GM18519 (cell line): ENCODE data around the gene ENDOV.

Experiments
- ATAC-seq: cut with Tn5 transposase; IDR thresholded peaks from one replicate; pipeline ENCODE4 v1.9.1; 2021; ENCODE audit warnings: mild to moderate bottlenecking, moderate library complexity; ENCODE audit not compliant: unreplicated experiment, low FRiP score

ENDOV gene

DNA sequence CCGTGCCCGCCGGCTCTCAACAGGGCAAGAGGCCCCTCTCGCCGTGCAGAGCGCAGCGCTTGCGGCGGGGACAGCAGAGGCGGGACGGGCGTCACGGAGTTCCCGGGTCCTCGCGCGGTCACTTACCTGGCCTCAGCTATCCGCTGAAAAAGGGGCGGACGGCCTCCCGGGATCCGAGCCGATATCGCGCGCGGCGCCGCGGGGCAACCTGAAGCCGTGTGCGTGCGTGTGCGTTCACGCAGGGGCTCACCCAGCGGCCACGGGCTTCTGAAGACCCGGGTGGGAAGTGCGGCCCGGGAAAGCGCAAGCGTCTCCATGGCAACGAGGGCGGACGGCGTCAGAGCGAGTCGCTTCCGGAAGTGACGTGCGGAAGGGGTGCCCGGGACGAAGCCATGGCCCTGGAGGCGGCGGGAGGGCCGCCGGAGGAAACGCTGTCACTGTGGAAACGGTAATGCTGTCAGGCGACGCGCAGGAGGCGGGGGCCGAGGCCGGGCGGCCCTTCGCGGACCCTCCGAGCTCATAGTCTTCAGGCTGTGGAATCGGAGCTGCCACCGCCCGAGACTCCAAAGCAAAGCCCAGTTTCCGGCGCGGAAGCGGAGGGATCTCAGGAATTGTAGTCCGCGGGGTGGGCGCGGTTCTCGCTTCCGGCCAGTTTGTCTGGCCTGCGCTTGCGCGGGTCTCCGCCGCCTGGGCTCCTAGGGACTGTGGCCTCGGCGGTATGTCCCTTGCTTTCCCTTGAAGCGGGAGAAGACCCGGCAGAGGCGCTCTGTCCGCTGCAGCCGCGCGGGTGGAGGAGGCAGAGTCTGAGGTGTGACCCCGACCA, at the start of gene ENDOV:
TSS of gene ENDOV (plus strand) at position 365 of the 823 bp plus-strand sequence. CDS start at position 393, 28 bp downstream.
- ATAC-seq: peak; percentile 78

DNA sequence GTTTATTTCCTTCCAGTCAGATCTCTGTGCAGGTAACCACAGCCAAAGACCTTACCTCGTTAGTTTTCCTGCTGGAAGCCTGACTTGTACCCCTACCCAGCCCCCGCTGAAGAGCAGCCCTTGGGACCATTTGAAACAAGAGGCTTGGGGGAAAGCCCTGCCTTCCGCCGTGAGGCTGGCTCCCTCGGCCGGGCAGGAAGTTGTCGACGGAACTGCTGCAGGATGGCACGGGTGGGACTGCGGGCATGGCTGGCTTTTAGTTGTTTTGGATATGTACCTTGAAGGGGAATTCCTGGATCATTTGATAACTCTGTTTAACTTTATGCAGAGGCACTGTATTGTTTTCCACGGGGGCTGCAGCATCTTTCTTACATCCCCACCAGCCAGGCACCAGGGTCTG, 49.0 kb upstream of the ENDOV start:
- no peak for ATAC-seq

DNA sequence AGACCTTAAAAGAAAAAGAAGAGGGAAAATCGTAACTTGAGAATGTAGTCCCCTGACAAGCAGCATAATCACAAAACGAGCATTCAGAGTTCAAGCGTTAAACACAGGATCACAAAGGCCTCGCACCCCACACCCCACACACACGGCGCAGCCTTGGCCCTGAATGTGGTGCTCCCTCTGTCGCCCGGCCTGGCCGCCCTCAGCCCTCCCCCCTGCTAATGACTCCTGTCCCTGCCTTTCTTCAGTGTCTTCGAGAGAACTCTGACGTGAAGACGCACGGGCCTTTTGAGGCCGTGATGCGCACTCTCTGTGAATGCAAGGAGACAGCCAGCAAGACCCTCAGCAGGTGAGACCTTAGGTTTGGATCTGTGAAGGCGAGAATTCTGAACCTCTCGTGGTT, 47.5 kb upstream of the ENDOV start:
- no peak for ATAC-seq

DNA sequence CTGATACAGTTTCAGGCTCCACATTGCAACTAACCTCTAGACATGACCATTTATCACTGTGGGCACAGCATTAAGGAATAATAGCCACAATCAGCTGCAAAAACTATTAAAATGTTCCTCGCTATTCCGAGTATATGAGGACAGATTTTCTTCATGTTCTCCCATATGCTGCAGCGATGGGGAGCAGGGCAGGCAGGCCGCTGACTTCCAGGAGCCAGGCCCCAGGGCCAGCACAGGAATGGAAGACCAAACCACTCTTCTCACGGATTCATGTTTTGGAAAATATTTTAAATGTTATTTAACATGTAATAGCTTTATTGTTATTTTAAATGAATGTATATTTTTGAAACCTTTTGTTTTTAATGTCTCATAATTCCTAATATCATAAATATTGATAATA, 43.8 kb upstream of the ENDOV start:
- no peak for ATAC-seq

DNA sequence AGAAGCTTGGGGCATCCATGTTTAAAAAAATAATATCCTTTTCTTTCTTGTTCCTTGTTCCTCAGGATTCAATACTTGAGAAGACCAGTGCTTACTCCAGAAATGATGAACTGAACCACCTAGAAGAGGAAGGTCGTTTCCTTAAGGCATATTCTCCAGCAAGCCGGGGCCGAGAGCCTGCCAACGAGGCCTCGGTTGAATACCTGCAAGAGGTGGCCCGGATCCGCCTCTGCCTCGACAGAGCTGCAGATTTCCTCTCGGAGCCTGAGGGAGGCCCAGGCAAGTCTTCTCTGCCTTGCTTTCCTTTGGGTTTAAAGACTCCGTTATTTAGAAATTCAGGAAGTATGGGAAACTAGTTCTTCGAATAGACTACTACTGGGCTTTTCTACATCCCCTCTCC, 42.5 kb upstream of the ENDOV start:
- no peak for ATAC-seq

DNA sequence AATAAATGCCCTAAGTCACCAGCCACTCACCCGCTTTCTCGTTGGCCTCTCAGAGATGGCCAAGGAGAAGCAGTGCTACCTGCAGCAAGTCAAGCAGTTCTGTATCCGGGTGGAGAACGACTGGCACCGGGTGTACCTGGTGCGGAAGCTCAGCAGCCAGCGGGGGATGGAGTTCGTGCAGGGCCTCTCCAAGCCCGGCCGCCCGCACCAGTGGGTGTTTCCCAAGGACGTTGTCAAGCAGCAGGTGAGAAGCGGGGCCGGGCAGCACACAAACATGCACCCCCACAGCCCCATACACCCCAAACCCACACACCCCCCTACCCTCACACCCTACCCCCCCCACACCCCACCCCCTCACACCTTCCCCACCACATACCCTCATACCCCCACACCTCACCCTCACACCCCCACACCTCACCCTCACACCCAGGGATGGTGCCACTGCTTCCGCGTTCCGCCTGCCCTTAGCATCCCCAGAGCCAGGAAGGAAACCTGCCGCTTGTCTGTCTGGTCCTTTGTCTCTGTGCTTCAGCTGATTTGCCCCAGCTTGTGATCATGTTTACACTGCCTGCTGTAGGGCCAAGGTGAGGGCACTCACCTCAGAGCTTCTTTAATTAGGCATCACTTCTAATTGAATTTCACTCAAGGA, 41.9 kb upstream of the ENDOV start:
- no peak for ATAC-seq

DNA sequence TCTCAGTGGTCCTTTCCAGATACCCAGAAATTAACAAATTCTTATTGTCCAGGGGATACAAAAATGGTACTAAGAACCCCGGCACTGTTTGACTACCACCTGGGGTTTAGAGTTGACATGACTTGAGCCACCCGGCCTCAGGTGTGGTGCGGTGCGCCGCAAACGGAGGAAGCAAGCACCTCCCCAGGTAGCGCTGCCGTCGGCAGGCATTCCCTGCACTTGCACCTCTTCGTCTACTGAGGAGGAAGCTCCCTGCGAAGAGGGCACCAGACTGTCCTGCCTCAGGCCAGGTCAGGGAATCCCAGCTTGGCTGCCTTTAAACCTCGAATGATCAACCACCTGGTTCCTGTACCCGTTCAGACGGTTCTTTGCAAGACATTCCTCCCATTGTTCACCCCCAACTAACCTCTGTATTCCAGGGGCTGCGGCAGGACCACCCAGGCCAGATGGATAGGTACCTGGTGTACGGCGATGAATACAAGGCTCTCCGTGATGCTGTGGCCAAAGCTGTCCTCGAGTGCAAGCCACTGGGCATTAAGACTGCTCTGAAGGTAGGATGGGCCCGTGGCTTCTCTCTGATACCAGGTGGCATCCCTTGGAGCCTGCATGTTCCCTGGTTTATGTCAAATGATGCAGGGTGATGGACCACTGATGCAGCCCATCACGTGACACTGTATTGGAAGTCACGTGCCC, 40.8 kb upstream of the ENDOV start:
- ATAC-seq: no peak

DNA sequence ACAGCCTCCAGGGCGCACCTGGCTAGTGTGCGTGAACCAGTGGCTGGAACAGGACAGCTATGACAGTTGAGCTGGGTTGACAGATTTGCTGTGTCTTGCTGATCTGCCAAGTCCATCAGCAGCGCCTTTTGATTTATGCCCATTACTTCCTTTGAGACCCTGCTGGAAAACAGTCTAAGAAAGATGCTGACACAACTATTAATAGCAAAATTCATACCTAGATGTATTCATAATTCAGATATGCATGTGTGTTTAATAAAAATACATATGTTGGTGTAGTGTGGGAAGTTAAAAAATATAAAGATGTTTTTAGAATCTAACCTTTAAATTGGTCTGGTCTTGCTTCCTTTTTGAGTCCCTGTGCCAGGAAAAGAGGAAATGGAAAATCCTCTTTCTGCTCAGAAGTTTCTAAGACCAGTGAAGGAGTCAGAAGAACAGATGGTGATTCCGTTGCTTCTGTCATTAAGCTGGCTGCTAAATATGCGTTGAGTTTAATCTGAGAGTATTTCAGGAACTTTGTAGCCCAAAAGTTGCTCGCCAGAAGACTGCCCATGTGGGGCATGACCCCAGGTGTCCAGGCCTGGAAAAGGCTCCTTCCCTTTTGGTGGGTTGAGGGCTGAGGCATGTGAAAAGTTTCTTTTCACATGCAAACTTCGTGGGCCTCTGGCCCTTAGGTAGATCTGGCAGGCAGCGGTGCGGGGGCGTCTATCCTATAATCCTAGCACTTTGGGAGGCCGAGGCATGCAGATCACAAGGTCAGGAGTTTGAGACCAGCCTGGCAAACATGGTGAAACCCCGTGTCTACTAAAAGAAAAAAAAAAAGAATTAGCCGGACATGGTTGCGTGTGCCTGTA, 40.0 kb upstream of the ENDOV start:
- no peak for ATAC-seq

DNA sequence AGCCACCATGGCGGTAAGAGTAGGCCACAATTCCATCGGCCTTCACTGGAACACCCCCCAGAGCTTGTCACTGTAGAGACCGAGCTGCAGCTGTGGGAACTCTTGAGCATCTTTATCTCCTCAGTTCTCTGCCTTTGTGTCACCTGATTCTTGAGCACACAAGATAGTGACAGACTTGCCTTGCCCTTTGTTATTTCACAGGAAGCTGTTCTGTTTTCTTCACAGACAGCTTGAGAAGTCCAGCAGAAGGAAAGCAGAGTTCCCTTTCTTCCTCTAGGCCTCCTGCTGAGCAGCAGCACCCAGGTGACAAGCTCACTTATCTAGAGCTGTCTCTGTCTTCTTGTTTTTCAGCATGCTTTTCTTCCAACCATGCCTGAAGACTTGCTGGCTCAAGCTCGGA, 38.4 kb upstream of the ENDOV start:
- ATAC-seq: no peak

DNA sequence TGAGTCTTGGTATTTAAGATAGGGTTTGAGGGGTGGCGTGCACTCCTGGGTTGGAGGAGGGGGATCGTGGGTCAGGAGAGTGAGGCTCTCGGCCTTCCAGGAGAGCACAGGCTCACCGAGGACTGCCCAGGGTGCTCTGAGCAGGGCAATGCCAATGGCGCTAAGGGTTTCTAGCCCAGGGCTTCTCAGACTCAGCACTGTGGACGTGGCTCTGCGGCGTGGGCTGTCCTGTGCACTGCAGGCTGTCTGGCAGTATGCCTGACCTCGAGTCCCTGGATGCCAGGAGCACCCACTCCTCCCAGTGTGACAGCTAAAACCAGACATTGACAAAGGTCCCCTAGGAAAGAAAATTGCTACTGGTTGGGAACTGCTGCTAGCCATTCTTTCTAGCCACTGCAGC, 37.2 kb upstream of the ENDOV start:
- no peak for ATAC-seq

DNA sequence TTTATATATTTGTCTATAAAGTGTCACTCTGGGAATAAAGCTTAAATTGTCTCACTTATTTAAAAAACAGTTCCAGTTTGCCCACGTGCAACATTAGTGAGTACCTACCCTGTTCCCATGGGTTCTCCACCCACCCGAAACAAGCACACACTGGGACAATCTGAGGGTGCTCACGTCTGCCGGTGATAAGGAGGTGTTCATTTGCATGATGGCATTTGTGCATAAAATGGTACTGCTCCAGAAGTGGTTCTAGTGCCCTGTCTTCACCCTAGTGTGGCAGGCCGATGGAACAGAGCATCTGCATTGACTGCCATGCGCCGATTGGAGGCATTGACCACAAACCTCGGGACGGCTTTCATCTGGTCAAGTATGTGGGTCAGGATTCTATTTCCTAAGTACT, 35.6 kb upstream of the ENDOV start:
- no peak for ATAC-seq

DNA sequence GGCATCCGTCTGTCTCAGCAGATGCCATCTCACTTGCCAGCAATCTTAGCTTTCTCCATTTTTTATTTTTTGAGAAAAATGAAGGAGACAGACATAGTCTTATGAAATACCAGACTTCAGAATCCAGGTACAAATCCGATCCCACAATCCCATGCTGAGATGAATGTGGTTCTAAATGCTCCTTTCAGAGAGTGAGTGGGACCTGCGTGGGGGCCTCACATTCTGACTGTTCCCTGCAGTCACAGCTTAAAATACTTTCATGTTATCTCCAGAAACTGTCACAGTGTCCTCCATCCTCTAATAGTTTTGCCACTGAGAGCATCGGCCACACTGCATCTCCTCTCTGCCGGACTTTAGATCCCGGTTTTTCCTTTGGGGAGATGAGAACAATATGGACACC, 34.9 kb upstream of the ENDOV start:
- no peak for ATAC-seq

DNA sequence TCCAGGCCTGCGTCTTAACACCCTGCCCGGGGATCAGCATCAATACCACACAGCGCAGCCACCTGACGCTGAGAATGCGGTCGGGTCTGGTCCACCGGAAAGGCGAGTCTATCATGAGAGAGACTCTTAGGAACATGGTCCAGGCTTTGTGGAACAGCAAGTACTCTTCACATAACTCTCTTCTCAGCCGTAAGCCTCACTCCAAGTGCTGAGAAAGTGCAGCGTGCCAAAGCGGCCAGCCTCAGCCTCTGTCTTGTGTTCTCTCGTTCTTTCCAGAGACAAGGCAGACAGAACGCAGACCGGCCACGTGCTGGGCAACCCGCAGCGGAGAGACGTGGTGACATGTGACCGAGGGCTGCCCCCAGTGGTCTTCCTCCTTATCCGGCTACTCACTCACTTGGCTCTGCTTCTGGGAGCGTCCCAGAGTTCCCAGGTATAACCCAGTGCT, 34.4 kb upstream of the ENDOV start:
- ATAC-seq: no peak

DNA sequence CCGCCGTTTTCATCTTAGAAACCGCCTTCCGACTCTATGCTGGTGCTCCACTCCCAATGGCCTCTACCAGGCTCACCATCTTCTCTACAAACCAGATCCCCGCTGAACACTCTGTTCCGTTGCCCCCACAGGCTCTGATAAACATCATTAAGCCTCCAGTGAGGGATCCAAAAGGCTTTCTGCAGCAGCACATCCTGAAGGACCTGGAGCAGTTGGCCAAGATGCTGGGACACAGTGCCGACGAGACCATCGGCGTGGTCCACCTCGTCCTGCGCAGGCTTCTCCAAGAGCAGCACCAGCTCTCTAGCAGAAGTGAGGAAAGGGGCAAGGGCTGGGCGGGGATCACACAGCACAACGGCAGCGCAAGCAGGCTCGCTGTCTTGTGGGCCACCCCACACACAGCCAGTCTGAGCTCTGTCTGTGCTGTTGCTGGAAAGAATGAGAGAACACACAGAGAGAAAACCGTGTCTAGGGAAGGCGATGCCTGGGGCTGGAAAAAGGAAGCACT, 33.5 kb upstream of the ENDOV start:
- no peak for ATAC-seq

DNA sequence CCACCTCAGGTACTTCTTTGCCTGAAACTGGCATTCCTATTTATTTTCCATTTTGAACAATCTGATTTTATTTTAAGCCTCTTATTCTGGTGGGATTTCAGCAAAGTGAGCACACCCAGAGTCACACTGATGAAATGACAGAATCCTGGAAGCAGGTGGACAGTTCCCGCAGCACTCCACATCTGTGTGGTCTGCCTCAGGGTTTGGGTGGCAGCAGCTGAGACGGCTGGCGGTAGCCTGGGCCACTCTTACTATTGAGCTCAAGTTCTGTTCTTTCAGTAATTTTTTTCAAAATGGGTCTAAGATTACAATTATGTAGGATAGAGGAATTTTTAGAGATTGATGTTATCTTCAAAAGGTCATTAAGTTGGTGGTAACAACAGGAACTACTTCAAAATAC, 32.5 kb upstream of the ENDOV start:
- ATAC-seq: no peak

DNA sequence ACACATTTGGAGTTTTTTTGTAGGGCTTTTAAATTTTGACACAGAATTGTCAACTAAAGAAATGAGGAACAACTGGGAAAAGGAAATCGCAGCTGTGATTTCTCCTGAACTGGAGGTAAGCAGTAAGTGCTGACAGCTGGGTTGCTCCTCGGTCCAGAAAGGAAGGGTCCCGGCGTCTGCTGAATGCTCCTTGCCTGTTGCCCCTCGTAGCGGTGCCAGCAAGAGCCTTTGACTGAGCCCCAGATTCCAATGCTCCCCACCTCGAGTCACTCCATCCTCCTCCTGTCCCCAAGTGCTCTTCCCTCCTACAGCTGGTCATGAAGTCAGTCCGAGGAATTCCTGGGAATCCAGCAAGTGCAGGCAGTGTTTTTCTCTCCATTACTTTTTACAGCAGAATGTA, 32.0 kb upstream of the ENDOV start:
- no peak for ATAC-seq

DNA sequence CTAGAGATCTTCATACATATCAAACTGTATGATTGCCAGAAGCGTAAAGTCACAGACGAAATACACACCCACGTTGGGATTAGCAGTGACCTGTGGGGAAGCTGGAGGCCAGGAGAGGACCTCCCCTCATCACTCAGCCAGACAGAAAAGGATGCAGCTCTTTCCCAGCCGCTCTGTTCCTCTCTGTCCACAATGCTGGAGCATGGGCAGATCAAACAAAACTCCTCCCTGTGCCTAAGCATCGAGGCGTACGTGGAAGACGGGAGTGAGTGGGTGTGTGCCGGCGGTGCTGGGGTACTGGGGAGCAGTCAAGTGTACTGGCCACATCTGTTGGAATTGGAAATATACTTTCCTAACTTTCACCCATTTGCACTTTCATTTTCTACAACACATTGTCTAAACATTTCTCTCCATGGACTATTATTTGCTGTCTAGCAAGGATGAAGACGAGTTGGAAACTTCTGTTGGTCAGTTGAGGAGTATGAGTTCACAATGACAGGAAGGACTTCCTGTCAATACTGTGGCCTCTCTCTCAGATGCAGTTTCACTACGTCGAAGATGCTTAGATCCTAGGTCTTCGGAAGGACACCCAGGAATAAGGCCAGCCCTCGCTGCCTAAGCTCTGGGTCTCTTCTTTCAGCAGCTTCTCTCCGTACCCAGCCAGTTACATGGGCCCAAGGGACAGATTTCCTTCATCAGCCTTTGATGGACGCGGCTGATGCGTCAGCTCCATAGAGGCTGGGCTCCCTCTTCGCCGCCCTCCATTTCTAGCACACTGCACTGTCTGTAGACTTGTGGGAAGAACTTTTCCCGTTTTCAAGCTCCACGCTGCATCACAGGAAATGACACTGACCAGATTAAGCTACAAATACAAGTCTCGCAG, 30.6 kb upstream of the ENDOV start:
- no peak for ATAC-seq

DNA sequence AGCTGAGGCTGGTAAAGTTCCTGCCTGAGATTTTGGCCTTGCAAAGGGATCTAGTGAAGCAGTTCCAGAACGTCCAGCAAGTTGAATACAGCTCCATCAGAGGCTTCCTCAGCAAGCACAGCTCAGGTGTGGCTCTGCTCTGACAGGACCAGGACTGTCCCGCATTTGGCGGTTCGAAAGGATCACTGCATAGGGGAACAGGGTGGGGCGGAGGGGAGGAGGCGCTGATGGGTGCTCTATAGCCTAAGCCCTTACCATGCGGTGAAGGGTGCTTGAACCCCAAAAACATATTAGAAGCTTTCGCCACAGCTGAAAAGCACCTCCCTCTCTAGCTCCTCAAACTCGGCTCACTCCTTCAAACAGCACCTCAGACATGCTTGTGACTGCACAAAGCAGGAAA, 29.9 kb upstream of the ENDOV start:
- no peak for ATAC-seq

DNA sequence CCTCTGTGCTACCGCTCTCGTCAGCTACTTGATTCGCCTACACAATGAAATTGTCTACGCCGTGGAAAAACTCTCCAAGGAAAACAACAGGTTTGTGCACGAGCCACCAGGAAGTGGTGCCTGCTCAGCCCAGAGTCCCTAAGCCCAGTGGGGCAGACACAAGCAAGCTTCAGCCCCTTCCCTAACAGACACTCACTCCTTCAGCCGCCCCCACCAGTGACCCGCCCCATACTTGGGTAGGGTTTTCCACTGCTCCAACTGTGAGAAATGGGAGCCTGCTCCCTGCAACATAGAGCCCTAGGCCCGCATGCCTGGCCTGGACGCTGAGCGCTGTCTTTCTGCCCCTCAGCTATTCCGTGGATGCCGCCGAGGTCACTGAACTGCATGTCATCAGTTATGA, 28.6 kb upstream of the ENDOV start:
- no peak for ATAC-seq
